ENCODE results near the gene CMC4. TPM values are rescaled to one million over a fixed set of nuclear protein-coding genes. Genes with fewer than 3 reads are reported as not detected.

The CMC4 gene
- total RNA-seq, 1 donor from 2014 or later, result 21.9 TPM

DNA sequence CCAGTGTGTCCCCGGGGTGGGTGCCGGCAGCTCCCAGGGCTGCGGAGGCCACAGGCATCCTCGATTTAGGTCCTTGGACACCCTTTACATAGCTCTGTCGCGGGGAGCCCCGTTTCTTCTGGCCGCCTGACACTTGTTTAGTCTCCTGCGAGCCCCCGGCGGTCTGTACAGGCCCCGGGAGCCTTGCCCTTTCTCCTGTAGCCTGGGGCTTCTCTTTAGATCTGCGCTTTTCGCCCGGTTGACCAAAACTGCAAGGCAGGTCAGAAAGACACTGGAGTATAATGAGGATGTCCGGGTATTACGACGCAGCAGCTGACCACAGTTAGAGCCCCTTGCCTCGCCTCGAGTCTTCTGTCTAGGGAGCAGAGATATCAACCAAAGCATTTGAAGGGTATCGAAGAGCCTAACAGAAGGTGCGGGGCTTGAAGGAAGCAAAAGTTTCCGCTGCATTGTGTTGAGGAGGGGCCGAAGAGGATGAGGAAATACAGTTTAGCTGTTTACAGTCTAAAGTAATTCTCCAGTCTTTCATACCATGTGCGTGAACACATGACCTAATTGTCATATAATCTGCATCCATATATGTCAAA lies 851 bp upstream of the CMC4 start:
- peaks cover 23% of the 10 kb centered on the region for H3K4me1 ChIP-seq
- no peaks in the 10 kb centered on the region for H3K36me3 ChIP-seq
- no peak for TF ChIP-seq POLR2AphosphoS5 (IDR thresholded peaks at IDR 0.05; ENCODE audit: insufficient read depth in 1 of 2, low read depth in 1 of 2)
- TF ChIP-seq, protein P1, sequence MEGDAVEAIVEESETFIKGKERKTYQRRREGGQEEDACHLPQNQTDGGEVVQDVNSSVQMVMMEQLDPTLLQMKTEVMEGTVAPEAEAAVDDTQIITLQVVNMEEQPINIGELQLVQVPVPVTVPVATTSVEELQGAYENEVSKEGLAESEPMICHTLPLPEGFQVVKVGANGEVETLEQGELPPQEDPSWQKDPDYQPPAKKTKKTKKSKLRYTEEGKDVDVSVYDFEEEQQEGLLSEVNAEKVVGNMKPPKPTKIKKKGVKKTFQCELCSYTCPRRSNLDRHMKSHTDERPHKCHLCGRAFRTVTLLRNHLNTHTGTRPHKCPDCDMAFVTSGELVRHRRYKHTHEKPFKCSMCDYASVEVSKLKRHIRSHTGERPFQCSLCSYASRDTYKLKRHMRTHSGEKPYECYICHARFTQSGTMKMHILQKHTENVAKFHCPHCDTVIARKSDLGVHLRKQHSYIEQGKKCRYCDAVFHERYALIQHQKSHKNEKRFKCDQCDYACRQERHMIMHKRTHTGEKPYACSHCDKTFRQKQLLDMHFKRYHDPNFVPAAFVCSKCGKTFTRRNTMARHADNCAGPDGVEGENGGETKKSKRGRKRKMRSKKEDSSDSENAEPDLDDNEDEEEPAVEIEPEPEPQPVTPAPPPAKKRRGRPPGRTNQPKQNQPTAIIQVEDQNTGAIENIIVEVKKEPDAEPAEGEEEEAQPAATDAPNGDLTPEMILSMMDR (IDR thresholded peaks at IDR 0.05), result no peak
- TF ChIP-seq POLR2A (IDR thresholded peaks at IDR 0.05), result no peak
- peak in 1 of 2 donors; percentile 87 for DNase-seq (ENCODE audit: extremely low spot score in 2 of 2)
- no peaks in the 10 kb centered on the region for H3K27me3 ChIP-seq
- intact Hi-C loops (cut with DNase I), result loop anchor here (5.0 kb wide), 1 partner anchor 44 kb away; the partner anchor contains the start of gene FUNDC2
- H3K27ac ChIP-seq, result peak overlapping the region; percentile 51
- H3K9me3 ChIP-seq, result no peaks in the 10 kb centered on the region
- peak overlapping the region; percentile 54 to 56 for H3K4me3 ChIP-seq

DNA sequence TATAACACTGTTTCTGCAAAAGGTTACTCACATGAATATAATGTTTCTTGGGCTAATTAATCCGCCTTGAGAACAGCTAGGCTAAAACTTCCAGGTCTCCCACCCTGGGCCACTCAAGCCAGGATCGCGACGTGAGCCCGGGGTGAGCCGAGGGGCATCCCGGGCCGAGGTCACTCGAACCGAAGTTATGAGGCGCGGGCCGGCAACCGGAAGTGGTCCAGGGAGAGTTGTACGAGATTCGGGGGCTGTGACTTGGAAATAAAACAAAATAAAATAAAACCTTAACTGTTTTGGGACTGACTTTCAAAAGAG lies 317 bp downstream of the CMC4 start:
- H3K27me3 ChIP-seq, result no peaks in the 10 kb centered on the region
- no peaks in the 10 kb centered on the region for H3K9me3 ChIP-seq
- H3K4me1 ChIP-seq, result peaks cover 23% of the 10 kb centered on the region
- H3K27ac ChIP-seq, result peak overlapping the region; percentile 79
- peak overlapping the region; percentile 56 to 67 for H3K4me3 ChIP-seq
- TF ChIP-seq, protein P1 (IDR thresholded peaks at IDR 0.05), result no peak
- no peak for TF ChIP-seq POLR2A (IDR thresholded peaks at IDR 0.05)
- no peak for TF ChIP-seq POLR2AphosphoS5 (IDR thresholded peaks at IDR 0.05; ENCODE audit: insufficient read depth in 1 of 2, low read depth in 1 of 2)
- DNase-seq (ENCODE audit: extremely low spot score in 2 of 2), result no peak
- intact Hi-C loops (cut with DNase I), result loop anchor here (5.0 kb wide), 1 partner anchor 43 kb away; the partner anchor contains the start of gene FUNDC2
- H3K36me3 ChIP-seq, result no peaks in the 10 kb centered on the region

DNA sequence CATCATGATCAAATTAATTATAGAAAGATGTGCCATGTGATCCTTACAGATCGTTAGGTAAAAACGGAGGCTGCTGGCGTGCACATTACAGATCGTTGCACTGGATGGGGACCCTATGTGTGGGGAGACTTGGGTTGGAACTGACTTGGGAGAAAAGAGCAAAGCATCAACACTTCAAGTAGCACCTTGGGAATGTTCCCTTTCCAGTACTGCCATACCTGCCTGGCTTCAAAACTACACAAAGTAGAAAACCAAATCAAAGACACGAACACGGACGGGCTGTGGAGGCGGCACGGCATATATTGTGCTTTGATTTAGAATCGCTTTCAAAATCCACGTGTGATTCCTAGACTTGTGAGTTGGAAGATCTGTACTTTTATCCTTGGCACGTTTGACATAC lies 898 bp downstream of the CMC4 start:
- no peaks in the 10 kb centered on the region for H3K9me3 ChIP-seq
- peaks cover 23% of the 10 kb centered on the region for H3K4me1 ChIP-seq
- intact Hi-C loops (cut with DNase I), result loop anchor here (5.0 kb wide), 1 partner anchor 43 kb away; the partner anchor contains the start of gene FUNDC2
- DNase-seq (ENCODE audit: extremely low spot score in 2 of 2), result no peak
- no peaks in the 10 kb centered on the region for H3K36me3 ChIP-seq
- H3K27ac ChIP-seq, result no peak overlapping the region
- no peaks in the 10 kb centered on the region for H3K27me3 ChIP-seq
- TF ChIP-seq POLR2A (IDR thresholded peaks at IDR 0.05), result no peak
- TF ChIP-seq, protein P1 (IDR thresholded peaks at IDR 0.05), result no peak
- TF ChIP-seq POLR2AphosphoS5 (IDR thresholded peaks at IDR 0.05; ENCODE audit: insufficient read depth in 1 of 2, low read depth in 1 of 2), result no peak
- H3K4me3 ChIP-seq, result peak overlapping the region; percentile 56 to 67

DNA sequence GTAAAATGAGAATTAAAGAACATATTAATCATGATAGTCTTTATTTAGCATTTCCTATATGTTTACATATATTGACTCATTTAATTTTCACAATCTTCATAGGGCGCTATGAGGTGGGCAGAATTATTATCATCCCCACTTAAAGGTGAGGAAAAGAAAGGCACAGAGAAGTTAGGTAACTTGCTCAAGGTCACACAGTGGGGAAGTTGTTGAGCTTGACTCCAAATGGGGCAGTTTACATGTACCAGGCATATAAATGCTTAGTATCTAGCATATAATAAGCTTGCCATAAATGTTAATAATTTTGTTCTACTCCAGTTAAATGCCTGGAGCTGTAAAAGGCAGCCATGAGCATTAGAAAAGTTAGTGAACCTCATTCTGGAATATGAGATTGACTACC lies 1.5 kb downstream of the CMC4 start:
- H3K27me3 ChIP-seq, result no peaks in the 10 kb centered on the region
- DNase-seq (ENCODE audit: extremely low spot score in 2 of 2), result no peak
- TF ChIP-seq POLR2A (IDR thresholded peaks at IDR 0.05), result no peak
- TF ChIP-seq, protein P1 (IDR thresholded peaks at IDR 0.05), result no peak
- H3K4me1 ChIP-seq, result peaks cover 23% of the 10 kb centered on the region
- intact Hi-C loops (cut with DNase I), result no loop called here
- no peaks in the 10 kb centered on the region for H3K9me3 ChIP-seq
- H3K36me3 ChIP-seq, result no peaks in the 10 kb centered on the region
- H3K4me3 ChIP-seq, result peak overlapping the region; percentile 56 to 67
- no peak overlapping the region for H3K27ac ChIP-seq

DNA sequence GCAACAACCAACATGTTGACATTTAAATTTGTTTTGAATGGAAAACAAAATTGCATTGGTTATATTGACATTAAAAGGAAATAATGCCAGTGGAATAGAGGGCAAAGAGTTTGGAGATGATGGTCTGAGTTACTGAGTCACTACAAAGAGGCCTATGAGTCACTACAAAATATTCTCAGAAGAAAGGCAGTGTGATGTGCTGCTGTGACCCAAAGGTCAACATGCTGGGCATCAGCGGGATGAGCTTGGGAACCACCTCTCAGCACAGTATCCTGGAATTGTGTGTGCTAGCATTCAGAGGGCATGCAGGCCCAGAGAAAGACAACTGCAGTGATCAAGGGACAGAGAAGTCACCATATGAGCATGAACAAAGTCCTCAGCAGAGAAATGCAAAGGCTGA lies 2.8 kb downstream of the CMC4 start:
- intact Hi-C loops (cut with DNase I), result no loop called here

More for the DNA sequence above, 2.8 kb downstream of the CMC4 start:
- Histone ChIP-seq H3K27me3 (no peaks in the 10 kb centered on the region), H3K36me3 (no peaks in the 10 kb centered on the region), H3K9me3 (no peaks in the 10 kb centered on the region), H3K4me3 (no peak overlapping the region), H3K4me1 (peaks cover 23% of the 10 kb centered on the region), H3K27ac (no peak overlapping the region)
- TF ChIP-seq POLR2AphosphoS5 (IDR thresholded peaks at IDR 0.05; ENCODE audit: insufficient read depth in 1 of 2, low read depth in 1 of 2) (no peak), POLR2A (IDR thresholded peaks at IDR 0.05) (no peak)
- TF ChIP-seq, protein P1 (IDR thresholded peaks at IDR 0.05), result no peak
- no peak for DNase-seq (ENCODE audit: extremely low spot score in 2 of 2)
